ENCODE results near the gene RPL35A.

RPL35A gene

DNA sequence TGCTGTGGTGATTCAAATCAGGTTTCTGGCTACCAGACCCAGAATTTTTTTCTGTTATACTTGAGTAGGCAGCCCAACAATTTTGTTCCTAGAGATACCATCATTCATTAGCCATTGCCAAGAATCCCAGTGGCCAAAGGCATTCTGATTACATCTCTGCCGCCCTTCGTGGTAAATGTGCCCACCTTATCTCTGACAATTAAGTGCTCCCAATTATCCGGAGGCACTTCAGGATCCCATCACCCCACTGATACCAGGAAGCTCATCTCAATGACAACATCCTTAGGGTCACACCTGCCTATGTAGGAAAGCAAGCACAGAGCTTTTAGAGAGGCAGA, 43.2 kb upstream of the RPL35A start:
- TF ChIP-seq RAD21 (IDR thresholded peaks at IDR 0.05; ENCODE audit: low read depth) (no peak), NFIC (IDR thresholded peaks at IDR 0.05) (no peak), FOXM1 (IDR thresholded peaks at IDR 0.05; ENCODE audit: borderline replicate concordance, low read depth) (no peak), YY1 (IDR thresholded peaks at IDR 0.05; ENCODE audit: low read depth) (no peak), MAX (IDR thresholded peaks at IDR 0.05) (no peak), EP300 (IDR thresholded peaks at IDR 0.05; ENCODE audit: borderline replicate concordance) (no peak), TCF12 (IDR thresholded peaks at IDR 0.05; ENCODE audit: low read depth) (no peak), CEBPB (IDR thresholded peaks at IDR 0.05) (no peak), TAF1 (IDR thresholded peaks at IDR 0.05; ENCODE audit: low read depth) (no peak), EGR1 (IDR thresholded peaks at IDR 0.05) (no peak), ZBTB7A (IDR thresholded peaks at IDR 0.05; ENCODE audit: low read depth) (no peak), CREB1 (IDR thresholded peaks at IDR 0.05; ENCODE audit: low read depth) (no peak), TEAD4 (IDR thresholded peaks at IDR 0.05) (no peak)
- TF ChIP-seq, protein P1, sequence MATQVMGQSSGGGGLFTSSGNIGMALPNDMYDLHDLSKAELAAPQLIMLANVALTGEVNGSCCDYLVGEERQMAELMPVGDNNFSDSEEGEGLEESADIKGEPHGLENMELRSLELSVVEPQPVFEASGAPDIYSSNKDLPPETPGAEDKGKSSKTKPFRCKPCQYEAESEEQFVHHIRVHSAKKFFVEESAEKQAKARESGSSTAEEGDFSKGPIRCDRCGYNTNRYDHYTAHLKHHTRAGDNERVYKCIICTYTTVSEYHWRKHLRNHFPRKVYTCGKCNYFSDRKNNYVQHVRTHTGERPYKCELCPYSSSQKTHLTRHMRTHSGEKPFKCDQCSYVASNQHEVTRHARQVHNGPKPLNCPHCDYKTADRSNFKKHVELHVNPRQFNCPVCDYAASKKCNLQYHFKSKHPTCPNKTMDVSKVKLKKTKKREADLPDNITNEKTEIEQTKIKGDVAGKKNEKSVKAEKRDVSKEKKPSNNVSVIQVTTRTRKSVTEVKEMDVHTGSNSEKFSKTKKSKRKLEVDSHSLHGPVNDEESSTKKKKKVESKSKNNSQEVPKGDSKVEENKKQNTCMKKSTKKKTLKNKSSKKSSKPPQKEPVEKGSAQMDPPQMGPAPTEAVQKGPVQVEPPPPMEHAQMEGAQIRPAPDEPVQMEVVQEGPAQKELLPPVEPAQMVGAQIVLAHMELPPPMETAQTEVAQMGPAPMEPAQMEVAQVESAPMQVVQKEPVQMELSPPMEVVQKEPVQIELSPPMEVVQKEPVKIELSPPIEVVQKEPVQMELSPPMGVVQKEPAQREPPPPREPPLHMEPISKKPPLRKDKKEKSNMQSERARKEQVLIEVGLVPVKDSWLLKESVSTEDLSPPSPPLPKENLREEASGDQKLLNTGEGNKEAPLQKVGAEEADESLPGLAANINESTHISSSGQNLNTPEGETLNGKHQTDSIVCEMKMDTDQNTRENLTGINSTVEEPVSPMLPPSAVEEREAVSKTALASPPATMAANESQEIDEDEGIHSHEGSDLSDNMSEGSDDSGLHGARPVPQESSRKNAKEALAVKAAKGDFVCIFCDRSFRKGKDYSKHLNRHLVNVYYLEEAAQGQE (IDR thresholded peaks at IDR 0.05; ENCODE audit: low read depth) = no peak
- TF ChIP-seq, protein P2, sequence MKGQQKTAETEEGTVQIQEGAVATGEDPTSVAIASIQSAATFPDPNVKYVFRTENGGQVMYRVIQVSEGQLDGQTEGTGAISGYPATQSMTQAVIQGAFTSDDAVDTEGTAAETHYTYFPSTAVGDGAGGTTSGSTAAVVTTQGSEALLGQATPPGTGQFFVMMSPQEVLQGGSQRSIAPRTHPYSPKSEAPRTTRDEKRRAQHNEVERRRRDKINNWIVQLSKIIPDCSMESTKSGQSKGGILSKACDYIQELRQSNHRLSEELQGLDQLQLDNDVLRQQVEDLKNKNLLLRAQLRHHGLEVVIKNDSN (IDR thresholded peaks at IDR 0.05) = no peak

- no peak for TF ChIP-seq MAX (IDR thresholded peaks at IDR 0.05)
- no peak for TF ChIP-seq RAD21 (IDR thresholded peaks at IDR 0.05; ENCODE audit: low read depth)
- no peak for TF ChIP-seq NFIC (IDR thresholded peaks at IDR 0.05)
- TF ChIP-seq TCF12 (IDR thresholded peaks at IDR 0.05; ENCODE audit: low read depth) = no peak
- no peak for TF ChIP-seq ZBTB7A (IDR thresholded peaks at IDR 0.05; ENCODE audit: low read depth)
- TF ChIP-seq TEAD4 (IDR thresholded peaks at IDR 0.05) = no peak
- TF ChIP-seq, protein P2 (IDR thresholded peaks at IDR 0.05) = no peak
These were observed 42.8 kb upstream of the RPL35A start for GRCh38 chr3:197907196-197907595.

DNA sequence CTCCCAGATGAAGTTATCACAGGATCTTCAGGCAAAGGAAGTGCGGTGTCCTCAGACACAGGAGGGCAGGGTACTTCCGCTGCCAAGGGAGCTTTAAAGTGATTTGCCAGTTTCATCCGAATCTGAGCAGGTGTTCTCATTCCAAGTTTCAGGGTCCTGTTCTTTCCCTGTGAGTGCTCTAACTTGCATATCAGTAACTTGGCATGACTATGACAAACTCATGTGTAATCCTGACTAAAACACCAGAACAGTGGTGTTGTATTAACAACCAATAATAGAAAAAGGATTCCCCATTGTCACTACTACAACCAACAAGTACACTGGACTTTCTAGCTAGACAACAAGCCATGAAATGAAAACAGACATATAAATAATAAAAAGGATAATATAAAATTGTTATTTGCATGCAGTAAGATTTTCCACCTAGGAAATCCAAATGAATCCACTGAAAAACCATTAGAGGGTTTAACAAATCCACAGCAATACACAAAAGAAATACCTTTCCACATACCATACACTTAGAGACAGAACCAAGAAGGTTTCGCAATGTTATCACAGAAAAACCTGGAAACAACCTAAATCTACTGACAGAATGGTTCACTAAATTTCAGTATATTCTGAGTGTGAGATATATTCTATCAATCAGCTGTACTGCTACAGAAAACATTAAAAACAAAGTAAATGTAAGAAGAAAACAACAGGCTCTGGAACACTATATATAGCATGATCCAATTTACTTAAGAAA, 40.9 kb upstream of the RPL35A start:
- TF ChIP-seq CEBPB (IDR thresholded peaks at IDR 0.05) = peak; percentile 63
- TF ChIP-seq MAX (IDR thresholded peaks at IDR 0.05) = no peak

DNA sequence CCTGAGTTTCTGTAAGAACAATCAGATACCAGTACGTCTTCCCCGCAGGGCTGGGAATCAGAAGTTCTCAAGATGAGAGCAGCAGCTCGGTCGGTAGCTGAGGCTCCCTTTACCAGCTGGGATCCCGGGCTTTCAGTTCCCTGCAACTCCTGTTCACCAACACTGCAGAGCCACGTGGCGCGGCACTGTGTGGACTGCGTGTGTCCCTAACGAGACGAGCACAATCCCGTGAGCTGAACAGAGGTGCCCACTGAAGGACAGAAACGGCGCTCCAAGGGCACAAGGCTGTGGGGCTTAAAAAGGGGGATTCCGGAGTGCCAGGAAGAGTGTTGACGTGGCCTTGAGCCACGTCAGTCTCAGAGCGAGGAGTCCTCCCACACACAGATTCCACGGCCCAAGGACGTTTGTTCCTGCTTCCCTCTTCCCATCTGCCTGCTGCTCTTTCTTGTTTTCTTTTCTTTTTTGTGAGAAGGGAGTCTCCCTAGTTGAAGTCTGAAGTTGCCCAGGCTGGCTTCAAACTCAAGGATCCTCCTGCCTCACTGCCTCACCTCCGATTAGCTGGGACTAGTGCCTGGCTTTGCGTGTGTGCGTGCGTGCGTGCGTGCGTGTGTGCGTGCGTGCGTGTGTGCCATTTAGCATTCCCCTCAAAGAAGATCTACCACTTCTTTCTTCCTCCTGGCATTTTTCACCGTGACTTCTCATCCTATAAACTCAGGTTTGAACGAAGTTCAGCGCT, 37.1 kb upstream of the RPL35A start:
- no peak for TF ChIP-seq TCF12 (IDR thresholded peaks at IDR 0.05; ENCODE audit: low read depth)
- TF ChIP-seq EGR1 (IDR thresholded peaks at IDR 0.05) = no peak
- TF ChIP-seq FOXM1 (IDR thresholded peaks at IDR 0.05; ENCODE audit: borderline replicate concordance, low read depth) = no peak
- no peak for TF ChIP-seq EP300 (IDR thresholded peaks at IDR 0.05; ENCODE audit: borderline replicate concordance)
- TF ChIP-seq RAD21 (IDR thresholded peaks at IDR 0.05; ENCODE audit: low read depth) = no peak

DNA sequence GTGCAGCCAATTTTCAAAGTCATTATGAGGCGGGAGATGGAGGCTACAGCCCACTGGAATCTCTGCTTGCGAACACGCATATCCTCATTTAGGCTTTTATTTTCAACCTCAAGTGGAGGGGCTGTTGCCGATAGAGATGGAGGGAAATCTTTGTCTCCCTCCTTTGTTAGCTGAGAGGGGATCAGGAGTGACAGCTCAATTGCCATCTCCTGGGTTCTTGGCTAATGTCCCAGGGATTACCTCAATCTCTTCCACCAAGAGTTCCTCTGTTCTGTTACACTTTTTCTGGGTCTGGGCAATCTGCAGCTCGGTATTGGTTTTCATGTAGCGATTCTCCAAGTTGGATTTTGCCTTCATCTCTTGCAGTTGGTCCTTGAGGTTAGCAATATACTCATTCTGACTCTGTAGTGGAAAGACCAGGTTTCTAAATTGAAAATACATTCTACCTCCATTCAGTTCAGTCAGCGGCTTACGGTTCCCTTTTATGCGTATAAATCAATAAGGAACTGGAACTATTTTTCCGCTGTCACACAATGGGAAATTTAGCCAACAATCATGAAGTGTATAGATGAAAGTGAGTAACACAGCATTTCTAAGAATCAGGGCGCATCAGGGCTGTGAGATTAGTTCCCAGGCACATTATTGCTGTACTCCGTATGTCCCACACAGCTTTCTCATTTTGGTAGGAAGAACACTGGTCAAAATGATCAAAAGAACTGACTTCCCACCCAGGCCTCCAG, 36.2 kb upstream of the RPL35A start:
- TF ChIP-seq FOXM1 (IDR thresholded peaks at IDR 0.05; ENCODE audit: borderline replicate concordance, low read depth) (no peak), NFIC (IDR thresholded peaks at IDR 0.05) (no peak), TEAD4 (IDR thresholded peaks at IDR 0.05) (no peak), TCF12 (IDR thresholded peaks at IDR 0.05; ENCODE audit: low read depth) (no peak)

- TF ChIP-seq RAD21 (IDR thresholded peaks at IDR 0.05; ENCODE audit: low read depth) = peak; percentile 43
- no peak for TF ChIP-seq EP300 (IDR thresholded peaks at IDR 0.05; ENCODE audit: borderline replicate concordance)
These were observed 23.6 kb upstream of the RPL35A start for GRCh38 chr3:197926418-197926817.

GRCh38 chr3:197936819-197937384, 13.1 kb upstream of the RPL35A start:
- TF ChIP-seq YY1 (IDR thresholded peaks at IDR 0.05; ENCODE audit: low read depth) = no peak
- TF ChIP-seq CREB1 (IDR thresholded peaks at IDR 0.05; ENCODE audit: low read depth) = no peak
- TF ChIP-seq, protein P1 (IDR thresholded peaks at IDR 0.05; ENCODE audit: low read depth) = no peak
- no peak for TF ChIP-seq RAD21 (IDR thresholded peaks at IDR 0.05; ENCODE audit: low read depth)
- no peak for TF ChIP-seq FOXM1 (IDR thresholded peaks at IDR 0.05; ENCODE audit: borderline replicate concordance, low read depth)
- no peak for TF ChIP-seq ZBTB7A (IDR thresholded peaks at IDR 0.05; ENCODE audit: low read depth)
- no peak for TF ChIP-seq MAX (IDR thresholded peaks at IDR 0.05)
- no peak for TF ChIP-seq CEBPB (IDR thresholded peaks at IDR 0.05)
- TF ChIP-seq NFIC (IDR thresholded peaks at IDR 0.05) = no peak
- TF ChIP-seq TEAD4 (IDR thresholded peaks at IDR 0.05) = no peak
- TF ChIP-seq, protein P2 (IDR thresholded peaks at IDR 0.05) = no peak
- TF ChIP-seq TCF12 (IDR thresholded peaks at IDR 0.05; ENCODE audit: low read depth) = no peak
- no peak for TF ChIP-seq EP300 (IDR thresholded peaks at IDR 0.05; ENCODE audit: borderline replicate concordance)
- TF ChIP-seq EGR1 (IDR thresholded peaks at IDR 0.05) = no peak
- no peak for TF ChIP-seq TAF1 (IDR thresholded peaks at IDR 0.05; ENCODE audit: low read depth)

Measured in Ishikawa (cell line).